ENCODE data around the gene TROAP.
"Not testable (repeated sequence)": the region's sequence is repeated elsewhere in the genome, so short reads cannot be mapped to it uniquely, and the experiment has no call there.

Gene TROAP

GRCh38 chr12:49369411-49370145 is 46.5 kb downstream of the TROAP start:
- DNase-seq, result peak in 1 of 2 experiments; percentile 51

DNA sequence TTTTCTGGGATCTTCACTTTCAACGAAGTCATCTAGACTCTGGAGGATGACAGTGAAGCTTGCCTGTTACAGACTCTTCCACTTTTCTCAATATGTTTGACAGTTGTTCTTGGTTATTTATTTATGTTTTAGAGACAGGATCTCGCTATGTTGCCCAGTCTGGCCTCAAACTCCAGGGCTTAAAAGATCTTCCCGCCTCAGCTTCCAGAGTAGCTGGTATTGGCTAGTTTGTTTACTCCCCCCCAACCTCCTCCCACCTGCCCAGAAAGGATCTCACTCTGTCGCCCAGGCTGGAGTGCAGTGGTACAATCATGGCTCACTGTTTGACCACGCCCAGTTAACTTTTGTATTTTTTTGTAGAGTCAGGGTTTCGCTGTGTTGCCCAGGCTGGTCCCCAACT is 47.5 kb downstream of the TROAP start:
- no peak for DNase-seq

DNA sequence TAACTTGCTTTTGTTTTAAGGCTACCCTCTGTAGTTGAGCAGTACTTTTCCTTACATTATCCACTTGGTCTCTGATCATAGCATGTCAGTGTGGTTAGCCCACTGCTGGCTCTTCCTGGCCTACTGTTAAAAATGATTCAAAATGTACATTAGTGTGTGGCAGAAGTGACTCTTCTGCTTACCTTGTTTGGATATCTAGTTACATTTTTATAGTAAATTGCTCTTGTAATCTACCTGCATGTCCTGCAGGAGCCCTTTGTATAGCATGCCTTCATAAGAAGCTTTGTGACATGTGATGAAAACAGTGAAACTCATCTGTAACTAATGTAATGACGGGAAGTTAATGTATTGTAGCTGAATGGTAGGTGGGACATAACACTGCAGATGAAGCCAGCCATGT is 52.4 kb downstream of the TROAP start:
- no peak for DNase-seq

GRCh38 chr12:49377386-49377785 is 54.3 kb downstream of the TROAP start:
- no peak for DNase-seq

DNA sequence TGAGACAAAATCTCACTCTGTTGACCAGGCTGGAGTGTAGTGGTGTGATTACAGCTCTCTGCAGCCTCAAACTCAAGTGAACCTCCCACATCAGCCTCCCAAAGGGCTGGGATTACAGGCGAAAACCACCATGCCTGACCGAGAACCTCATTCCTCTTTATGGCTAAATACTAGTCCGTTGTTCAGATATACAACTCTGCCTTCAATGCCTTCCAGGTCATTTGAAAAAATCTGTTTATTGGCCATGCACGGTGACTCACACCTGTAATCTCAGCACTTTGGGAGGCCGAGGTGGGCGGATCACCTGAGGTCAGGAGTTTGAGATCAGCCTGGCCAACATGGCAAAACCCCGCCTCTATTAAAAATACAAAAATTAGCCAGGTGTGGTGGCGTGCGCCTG is 57.1 kb downstream of the TROAP start:
- not testable (repeated sequence) for DNase-seq
